GM18508 (cell line): ENCODE data around the gene NT5C.
"Not testable (repeated sequence)": the region's sequence is repeated elsewhere in the genome, so short reads cannot be mapped to it uniquely, and the experiment has no call there.

Experiments
- ATAC-seq: cut with Tn5 transposase; IDR thresholded peaks from one replicate; pipeline ENCODE4 v1.9.1; 2021; ENCODE audit warnings: moderate number of reproducible peaks; ENCODE audit not compliant: insufficient read depth, unreplicated experiment

NT5C gene

GRCh38 chr17:75146592-75146991 lies 15.1 kb upstream of the NT5C start:
- no peak for ATAC-seq

GRCh38 chr17:75144816-75145512 lies 13.4 kb upstream of the NT5C start:
- no peak for ATAC-seq

GRCh38 chr17:75142236-75142971 lies 10.9 kb upstream of the NT5C start:
- ATAC-seq: no peak

DNA sequence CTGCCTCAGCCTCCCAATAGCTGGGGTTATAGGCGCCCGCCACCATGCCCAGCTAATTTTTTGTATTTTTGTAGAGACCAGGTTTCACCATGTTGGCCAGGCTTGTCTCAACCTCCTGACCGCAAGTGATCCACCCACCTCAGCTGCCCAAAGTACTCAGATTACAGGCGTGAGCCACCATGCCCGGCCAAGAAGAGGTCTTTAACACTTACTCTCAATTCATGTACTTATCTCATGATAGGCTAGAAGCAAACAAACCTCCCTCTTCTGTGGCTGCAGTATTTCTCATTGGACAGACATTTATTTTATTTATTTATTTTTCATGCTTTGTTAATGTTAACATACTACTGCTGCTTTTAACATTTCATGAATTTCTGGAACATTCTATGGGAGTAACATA lies 7.0 kb upstream of the NT5C start:
- ATAC-seq: no peak

DNA sequence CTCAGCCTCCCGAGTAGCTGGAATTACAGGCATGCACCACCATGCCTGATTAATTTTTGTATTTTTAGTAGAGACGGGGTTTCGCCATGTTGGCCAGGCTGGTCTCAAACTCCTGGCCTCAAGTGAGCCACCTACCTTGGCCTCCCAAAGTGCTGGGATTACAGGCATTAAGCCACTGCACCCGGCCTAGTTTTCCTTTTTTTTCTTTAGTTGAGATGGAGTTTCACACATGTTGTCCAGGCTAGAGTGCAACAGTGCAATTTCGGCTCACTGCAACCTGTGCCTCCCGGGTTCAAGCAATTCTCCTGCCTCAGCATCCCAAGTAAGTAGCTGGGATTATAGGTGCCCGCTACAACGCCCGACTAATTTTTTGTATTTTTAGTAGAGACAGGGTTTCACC lies 6.2 kb upstream of the NT5C start:
- ATAC-seq: not testable (repeated sequence)

DNA sequence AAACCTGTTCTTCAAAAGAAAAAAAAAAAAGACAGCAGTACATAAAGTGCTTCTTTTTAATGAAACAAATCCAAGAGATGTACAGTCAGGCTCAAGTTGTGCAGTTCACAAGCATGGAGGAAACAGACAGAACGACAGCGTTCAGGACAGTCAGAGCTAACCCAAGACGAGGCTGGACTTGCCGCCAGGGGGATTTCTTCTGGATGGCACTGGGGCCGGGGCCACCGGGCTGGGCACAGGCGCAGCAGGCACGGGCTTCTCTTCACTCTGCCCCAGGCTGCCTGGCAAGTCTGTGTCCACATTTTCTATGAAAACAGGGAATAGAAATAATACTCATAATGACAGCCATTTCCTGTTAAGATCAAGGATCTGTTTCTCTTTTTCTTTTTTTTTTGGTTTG lies 4.4 kb upstream of the NT5C start:
- no peak for ATAC-seq

DNA sequence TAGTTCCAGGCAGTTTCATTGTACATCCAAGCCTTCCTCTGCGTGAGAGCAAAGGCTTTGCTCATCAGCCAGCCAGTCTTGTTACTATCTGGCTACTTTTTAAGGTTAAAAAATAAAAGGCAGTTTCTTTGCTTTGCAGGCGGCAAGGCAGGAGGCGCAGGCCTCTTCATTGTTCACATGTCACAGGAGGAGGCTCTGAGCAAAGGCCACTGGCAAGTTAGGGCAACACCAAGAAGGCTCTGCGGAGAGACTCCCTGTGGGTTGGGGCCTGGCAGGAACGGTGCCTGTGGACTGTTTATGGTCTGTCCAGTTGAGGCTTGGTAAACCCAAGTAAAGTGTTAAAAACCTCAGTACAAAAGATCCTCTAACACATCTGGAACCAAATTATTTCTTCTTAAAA lies 3.9 kb upstream of the NT5C start:
- ATAC-seq: no peak

DNA sequence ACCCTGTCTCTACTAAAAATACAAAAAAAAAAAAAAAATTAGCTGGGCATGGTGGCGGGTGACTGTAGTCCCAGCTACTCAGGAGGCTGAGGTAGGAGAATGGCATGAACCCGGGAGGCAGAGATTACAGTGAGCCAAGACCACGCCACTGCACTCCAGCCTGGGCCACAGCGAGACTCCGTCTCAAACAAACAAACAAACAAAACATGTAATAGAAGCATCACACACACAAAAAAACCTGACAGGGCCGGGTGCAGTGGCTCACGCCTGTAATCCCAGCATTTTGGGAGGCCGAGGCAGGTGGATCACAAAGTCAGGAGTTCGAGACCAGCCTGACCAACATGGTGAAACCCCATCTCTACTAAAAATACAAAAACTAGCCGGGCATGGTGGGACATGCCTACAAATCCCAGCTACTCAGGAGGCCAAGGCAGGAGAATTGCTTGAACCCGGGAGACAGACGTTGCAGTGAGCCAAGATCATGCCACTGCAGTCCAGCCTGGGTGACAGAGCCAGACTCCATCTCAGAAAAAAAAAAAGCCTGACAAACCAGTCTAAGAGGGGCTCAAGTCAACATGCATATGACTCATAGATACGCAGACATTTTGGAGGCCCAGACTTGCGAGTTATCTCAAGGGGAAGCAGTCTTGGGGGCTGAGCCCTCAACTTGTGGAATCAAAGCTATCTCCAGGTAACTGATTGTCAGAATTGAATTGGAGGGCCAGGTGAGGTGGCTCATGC lies 2.2 kb upstream of the NT5C start:
- ATAC-seq: not testable (repeated sequence)

GRCh38 chr17:75133001-75133400 lies 1.5 kb upstream of the NT5C start:
- no peak for ATAC-seq

DNA sequence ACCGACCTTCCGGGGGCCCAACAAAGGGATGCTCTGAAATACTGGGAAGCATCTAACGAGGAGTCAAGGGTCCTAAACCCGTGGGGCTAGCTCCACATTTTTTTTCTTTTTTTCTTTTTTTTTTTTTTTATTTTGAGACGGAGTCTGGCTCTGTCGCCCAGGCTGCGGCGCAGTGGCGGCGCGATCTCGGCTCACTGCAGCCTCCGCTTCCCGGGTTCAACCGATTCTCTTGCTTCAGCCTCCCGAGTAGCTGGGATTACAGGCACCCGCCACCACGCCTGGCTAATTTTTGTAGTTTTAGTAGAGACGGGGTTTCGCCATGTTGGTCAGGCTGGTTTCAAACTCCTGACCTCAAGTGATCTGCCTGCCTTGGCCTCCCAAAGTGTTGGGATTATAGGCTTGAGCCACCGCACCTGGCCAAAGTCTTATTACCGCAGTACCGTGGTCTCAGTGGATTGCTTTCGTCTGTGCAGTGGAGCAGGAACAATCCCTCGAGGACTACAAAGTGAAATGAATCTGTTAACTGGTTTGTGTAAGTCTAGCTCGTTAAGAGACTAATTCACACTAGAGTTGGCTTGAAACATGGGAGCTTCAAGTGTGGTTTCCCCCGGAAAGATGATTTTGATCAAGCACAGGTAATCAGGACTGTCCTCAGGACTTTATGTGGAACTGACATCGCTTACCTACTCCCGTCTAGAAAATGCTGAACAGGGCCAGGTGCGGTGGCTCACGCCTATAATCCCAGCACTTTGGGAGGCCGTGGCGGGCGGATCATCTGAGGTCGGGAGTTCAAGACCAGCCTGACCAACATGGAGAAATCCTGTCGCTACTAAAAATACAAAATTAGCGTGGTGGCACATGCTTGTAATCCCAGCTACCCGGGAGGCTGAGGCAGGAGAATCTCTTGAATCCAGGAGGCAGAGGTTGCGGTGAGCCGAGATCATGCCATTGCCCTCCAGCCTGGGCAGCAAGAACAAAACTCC lies 767 bp upstream of the NT5C start:
- ATAC-seq: not testable (repeated sequence)

DNA sequence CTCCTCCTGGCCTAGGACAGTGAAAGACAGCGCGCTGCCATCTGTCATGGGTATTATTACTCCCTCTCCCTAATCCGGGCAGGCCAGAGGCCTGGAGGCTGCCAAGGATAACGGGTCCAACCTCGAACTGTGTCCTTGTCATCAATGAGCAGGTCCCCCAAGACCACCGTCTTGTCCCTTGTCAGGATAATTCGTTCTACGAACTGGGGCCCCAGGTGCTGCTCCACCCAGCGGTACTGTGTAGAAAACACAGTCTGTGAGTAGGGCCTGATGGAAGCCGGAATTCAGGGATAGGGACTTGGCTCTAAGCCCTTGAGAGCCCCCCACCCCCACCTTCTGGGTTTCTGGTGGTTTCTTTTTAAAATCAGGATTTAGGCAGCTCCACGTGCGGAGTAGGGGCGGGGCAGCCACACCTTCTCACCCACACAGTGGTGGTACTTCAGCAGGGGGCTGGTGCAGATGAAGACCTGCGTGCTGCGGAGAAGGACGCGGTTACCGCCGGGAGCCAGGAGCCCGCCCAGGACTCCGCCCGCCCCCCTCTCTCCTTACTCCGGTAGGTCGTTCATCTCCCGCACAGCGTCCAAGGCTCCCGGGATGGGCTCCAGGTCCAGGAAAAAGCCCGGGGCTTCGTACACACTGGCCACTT lies 787 bp downstream of the NT5C start:
- no peak for ATAC-seq

DNA sequence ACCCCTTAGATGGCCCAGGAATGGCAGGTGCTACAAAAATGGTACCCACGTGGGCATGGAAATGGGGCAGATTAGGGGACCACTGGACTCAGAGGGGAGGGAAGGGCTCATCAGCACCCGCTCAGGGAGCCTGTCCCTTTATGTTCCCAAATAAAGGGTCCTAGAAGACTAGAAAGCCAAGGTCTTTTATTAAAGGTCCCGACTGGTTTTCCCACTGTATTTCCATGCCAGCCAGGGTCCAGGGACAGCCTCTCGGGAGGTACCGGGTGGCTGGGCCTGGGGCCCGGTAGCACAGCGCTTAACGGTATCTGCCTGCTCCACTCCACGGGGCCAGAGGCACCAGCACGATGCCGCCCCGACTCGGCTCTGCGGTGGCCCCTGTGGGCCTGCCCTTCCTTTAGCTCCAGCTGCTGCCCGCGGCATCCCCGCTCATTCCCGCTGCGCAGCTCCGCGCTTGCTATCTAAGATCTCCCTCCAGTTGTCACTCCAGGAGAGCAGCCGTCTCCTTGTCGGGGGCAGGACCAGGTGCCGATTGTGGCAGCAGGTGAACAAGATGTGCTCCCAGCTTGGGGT lies 1.4 kb downstream of the NT5C start:
- no peak for ATAC-seq

- no peak for ATAC-seq
These were observed 2.0 kb downstream of the NT5C start for GRCh38 chr17:75129576-75129975.

DNA sequence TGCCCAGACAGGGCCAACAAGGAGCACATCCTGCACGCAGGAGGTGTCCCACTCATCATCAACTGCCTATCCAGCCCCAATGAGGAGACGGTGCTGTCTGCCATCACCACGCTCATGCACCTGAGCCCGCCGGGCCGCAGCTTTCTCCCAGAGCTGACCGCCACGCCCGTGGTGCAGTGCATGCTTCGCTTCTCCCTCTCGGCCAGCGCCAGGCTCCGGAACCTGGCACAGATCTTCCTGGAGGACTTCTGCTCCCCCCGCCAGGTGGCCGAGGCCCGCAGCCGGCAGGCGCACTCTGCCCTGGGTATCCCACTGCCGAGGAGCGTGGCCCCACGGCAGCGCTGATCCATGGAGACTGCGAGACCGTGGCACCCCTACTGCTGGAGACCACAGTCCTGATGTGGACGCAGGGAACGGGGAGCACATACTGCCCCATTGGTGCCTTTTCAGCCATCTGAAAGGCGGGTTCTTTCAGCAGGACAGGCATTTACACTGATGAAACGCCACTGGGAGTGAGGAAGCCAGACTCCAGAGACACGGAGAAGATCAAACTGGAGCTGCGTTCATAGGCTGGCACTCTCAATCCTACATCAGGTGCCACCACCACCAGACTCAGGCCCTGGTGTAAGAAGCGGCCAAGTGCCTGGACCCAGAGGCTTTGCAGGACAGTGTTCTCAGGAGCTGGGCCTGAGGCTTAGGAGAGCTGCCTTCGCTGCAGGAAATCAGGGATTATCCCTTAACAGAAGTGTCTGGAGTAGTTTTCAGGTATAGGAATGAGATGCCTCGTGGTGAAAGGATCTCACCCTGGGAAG lies 2.6 kb downstream of the NT5C start:
- no peak for ATAC-seq

DNA sequence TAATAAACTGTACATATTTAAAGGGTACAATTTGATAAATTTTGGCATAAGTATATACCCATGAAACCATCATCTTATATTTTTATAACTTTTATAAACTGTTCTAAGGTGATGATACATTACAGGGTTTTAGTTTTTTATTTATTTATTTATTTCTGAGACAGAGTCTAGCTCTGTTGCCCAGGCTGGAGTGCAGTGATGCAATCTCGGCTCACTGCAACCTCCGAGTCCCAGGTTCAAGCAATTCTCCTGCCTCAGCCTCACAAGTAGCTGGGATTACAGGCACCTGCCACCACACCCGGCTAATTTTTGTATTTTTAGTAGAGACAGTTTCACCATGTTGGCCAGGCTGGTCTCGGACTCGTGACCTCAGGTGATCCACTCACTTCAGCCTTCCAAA lies 3.6 kb downstream of the NT5C start:
- ATAC-seq: not testable (repeated sequence)

- ATAC-seq: no peak
These were observed 4.6 kb downstream of the NT5C start for GRCh38 chr17:75126954-75127353.

DNA sequence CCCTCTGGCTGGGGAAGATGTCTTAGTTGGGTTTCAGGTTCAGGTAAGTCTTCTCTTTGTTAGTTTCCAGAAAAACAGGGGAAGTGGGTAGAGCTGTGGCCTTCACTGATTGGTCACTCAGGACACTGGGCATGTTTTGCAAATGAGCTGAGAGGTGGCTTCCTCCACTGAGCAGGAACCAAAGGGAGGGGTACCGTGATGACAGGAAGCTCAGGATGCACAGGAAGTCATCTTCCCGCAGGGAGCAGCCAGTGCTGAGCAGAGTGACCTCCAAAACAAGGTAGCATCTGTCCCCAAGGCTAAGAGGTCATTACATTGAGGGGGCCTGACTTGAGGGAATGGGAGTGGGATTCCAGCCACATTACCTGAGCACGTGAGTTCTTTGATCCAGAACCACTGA lies 5.6 kb downstream of the NT5C start:
- no peak for ATAC-seq

GRCh38 chr17:75124819-75125162 lies 6.8 kb downstream of the NT5C start:
- ATAC-seq: no peak
